HepG2 (cell line): Measurements from ENCODE around the gene SEMA5B. TPM values are rescaled to one million over a fixed set of nuclear protein-coding genes. Genes with fewer than 3 reads are reported as not detected.

Experiments
- ATAC-seq: fragments of 200-7000 bp; cut with Tn5 transposase; 3 replicates; pipeline ENCODE4 v1.9.1; 2020; ENCODE audit warnings: mild to moderate bottlenecking, moderate library complexity
- BruUV-seq: library from RNA; stranded (reverse); fragments of 400-500 nt; replicated peaks from 2 replicates; lab custom pipeline; 2021; lab: Mats Ljungman, UMichigan
- CTCF ChIA-PET: fragments of 300-600 bp; formaldehyde crosslinking; extraction: SDS; loops from one replicate; lab custom pipeline; 2021; ENCODE audit warnings: low total read pairs, inconsistent platforms, low intra/inter-chr PET ratio; lab: Yijun Ruan, JAX
- POLR2A ChIA-PET: fragments of 350-600 bp; sonication (Branson Sonifier 250); formaldehyde crosslinking; loops from one replicate; lab custom pipeline; 2020; ENCODE audit warnings: antibody characterized with exemption, inconsistent platforms; lab: Yijun Ruan, JAX
- DNase-seq: peaks from one replicate; pipeline ENCODE4 v3.0.0-alpha.2; 2015; ENCODE audit warnings: low spot score
- FAIRE-seq: peaks from 3 replicates; lab custom pipeline; 2011; peaks lifted over from hg19 to GRCh38; lab: Jason Lieb, UNC
- H2AFZ ChIP-seq: one replicate; pipeline ENCODE4 v1.6.1; 2011; ENCODE audit warnings: low read length, inconsistent platforms
- H3K27ac ChIP-seq: fragments of 300-600 bp; 3 replicates; pipeline ENCODE4 v1.8.0; 2011; ENCODE audit warnings: mixed run types, mild to moderate bottlenecking, mixed read lengths, low read length, inconsistent platforms; ENCODE audit not compliant: insufficient read depth; ENCODE audit errors: extremely low read length
- H3K27me3 ChIP-seq, 2 experiments: fragments of 200-600 bp in 1 of 2; 2 replicates in 1 of 2; 3 replicates in 1 of 2; pipeline versions ENCODE4 v1.6.0 to v1.8.0; 2011; ENCODE audit warnings: low read length in 2 of 2, mild to moderate bottlenecking in 2 of 2, moderate library complexity in 2 of 2, inconsistent platforms in 1 of 2; ENCODE audit not compliant: insufficient read depth in 2 of 2, control insufficient read depth in 1 of 2
- H3K36me3 ChIP-seq, 2 experiments: fragments of 200-600 bp in 1 of 2; replicated peaks in 1 of 2; 2 replicates in 1 of 2; 3 replicates in 1 of 2; pipeline versions ENCODE4 v1.5.1 to v1.8.0; 2011; ENCODE audit warnings: low read length in 2 of 2, inconsistent platforms in 1 of 2; ENCODE audit not compliant: insufficient read depth in 2 of 2, control insufficient read depth in 1 of 2
- H3K4me1 ChIP-seq: 2 replicates; pipeline ENCODE4 v1.5.1; 2012; ENCODE audit warnings: low read length, inconsistent platforms; ENCODE audit not compliant: insufficient read depth
- H3K4me2 ChIP-seq: 2 replicates; pipeline ENCODE4 v1.6.0; 2011; ENCODE audit warnings: low read depth, low read length, inconsistent platforms
- H3K4me3 ChIP-seq, 3 experiments: fragments of 200-600 bp in 1 of 3; sonication (generic), shearing (Covaris generic) in 1 of 3; replicated peaks in 1 of 3; 2 replicates each; pipeline ENCODE4 v1.5.1; 2011 to 2016; ENCODE audit warnings: low read length in 3 of 3, inconsistent platforms in 2 of 3, low read depth in 2 of 3, mild to moderate bottlenecking in 2 of 3, control low read depth in 1 of 3, mixed read lengths in 1 of 3; ENCODE audit not compliant: insufficient read depth in 1 of 3
- H3K79me2 ChIP-seq: one replicate; pipeline ENCODE4 v1.6.1; 2011; ENCODE audit warnings: low read length, inconsistent platforms; ENCODE audit not compliant: insufficient read depth
- H3K9ac ChIP-seq: 2 replicates; pipeline ENCODE4 v1.6.0; 2011; ENCODE audit warnings: mild to moderate bottlenecking, low read depth, low read length, inconsistent platforms; ENCODE audit not compliant: insufficient read depth
- H3K9me3 ChIP-seq: 2 replicates; pipeline ENCODE4 v1.5.1; 2012; ENCODE audit warnings: mild to moderate bottlenecking, low read length
- H4K20me1 ChIP-seq: 2 replicates; pipeline ENCODE4 v1.6.0; 2011; ENCODE audit warnings: inconsistent platforms, mild to moderate bottlenecking, low read length, moderate library complexity; ENCODE audit not compliant: insufficient read depth
- ATF7 ChIP-seq, 2 experiments: fragments of 450-650 bp in 1 of 2; sonication (generic) in 1 of 2; formaldehyde crosslinking in 1 of 2; IDR thresholded peaks; 2 replicates each; pipeline versions ENCODE4 v1.4.0 to v1.6.1; 2016 to 2020; ENCODE audit warnings: antibody characterized with exemption in 1 of 2, mild to moderate bottlenecking in 1 of 2, missing genetic modification reagents in 1 of 2
- CBFB ChIP-seq: sonication (generic); formaldehyde crosslinking; IDR thresholded peaks from 2 replicates; pipeline ENCODE4 v1.4.0; 2020; ENCODE audit warnings: missing genetic modification reagents
- CREB1 ChIP-seq, 2 experiments: fragments of 450-650 bp in 1 of 2; IDR thresholded peaks; 2 replicates each; pipeline ENCODE4 v1.6.1; 2016 to 2017; ENCODE audit warnings: control low read depth in 1 of 2, mild to moderate bottlenecking in 1 of 2, missing compliant biosample characterization in 1 of 2, missing genetic modification characterization in 1 of 2
- NR2F2 ChIP-seq: IDR thresholded peaks from 2 replicates; pipeline ENCODE4 v1.6.1; 2012; ENCODE audit warnings: low read depth, inconsistent platforms, borderline replicate concordance
- RBAK ChIP-seq: sonication (generic); formaldehyde crosslinking; IDR thresholded peaks from 2 replicates; pipeline ENCODE4 v1.5.1; 2020; ENCODE audit warnings: mild to moderate bottlenecking, missing genetic modification reagents
- REL ChIP-seq: sonication (generic); formaldehyde crosslinking; conservative IDR thresholded peaks from 2 replicates; pipeline ENCODE4 v1.8.0; 2022; ENCODE audit warnings: mild to moderate bottlenecking, missing genetic modification reagents, moderate library complexity
- SIN3B ChIP-seq: fragments of 150-350 bp; IDR thresholded peaks from 2 replicates; pipeline ENCODE4 v1.6.1; 2014; ENCODE audit warnings: low read length
- WGBS: methylation state at CpG from one replicate; pipeline ENCODE4 v1.1.6; 2017; ENCODE audit warnings: low lambda C conversion rate; 5-methylcytosine and 5-hydroxymethylcytosine counted together
- in situ Hi-C: cut with HindIII; loops from 2 replicates; pipeline ENCODE4 v1.10.0; 2017; ENCODE audit warnings: low pct_unique_long_range_greater_than_20kb; ENCODE audit not compliant: extremely low pct_ligation_motif_present
- intact Hi-C: fragments of 100-400 bp; cut with micrococcal nuclease; formaldehyde crosslinking; loops from one replicate; pipeline ENCODE4 v1.10.0; 2022; ENCODE audit not compliant: unreplicated experiment
- polyA plus RNA-seq, 8 experiments: library from polyadenylated mRNA; depleted of rRNA in 3 of 8; stranded (reverse) in 7 of 8; unstranded in 1 of 8; fragments of >200 nt; fragmentation: Illumina TruSeq in 4 of 8; extraction: Trizol in 4 of 8; gene quantifications; 2 replicates each; pipeline versions ENCODE4 v1.2.1 to v1.2.3, GENCODE V29; 2011 to 2016; ENCODE audit warnings: low read depth in 4 of 8, missing spikeins in 1 of 8, mixed read lengths in 1 of 8; ENCODE audit not compliant: insufficient read depth in 1 of 8
- total RNA-seq, 5 experiments: library from RNA; depleted of rRNA; stranded (reverse); fragments of >200 nt; fragmentation: Illumina TruSeq; extraction: Trizol; gene quantifications; 2 replicates each; pipeline ENCODE4 v1.2.3, GENCODE V29; 2016; ENCODE audit warnings: low read depth in 1 of 5
- TF ChIP-seq, protein P1 (sequence below): sonication (generic); formaldehyde crosslinking; IDR thresholded peaks from 2 replicates; pipeline ENCODE4 v1.4.0; 2020; ENCODE audit warnings: missing genetic modification reagents

SEMA5B gene
- total and polyA plus RNA-seq, 2 of the 13 experiments (the other 11 are each of a cell fraction or from before 2014, with no cell fraction given): not detected

DNA sequence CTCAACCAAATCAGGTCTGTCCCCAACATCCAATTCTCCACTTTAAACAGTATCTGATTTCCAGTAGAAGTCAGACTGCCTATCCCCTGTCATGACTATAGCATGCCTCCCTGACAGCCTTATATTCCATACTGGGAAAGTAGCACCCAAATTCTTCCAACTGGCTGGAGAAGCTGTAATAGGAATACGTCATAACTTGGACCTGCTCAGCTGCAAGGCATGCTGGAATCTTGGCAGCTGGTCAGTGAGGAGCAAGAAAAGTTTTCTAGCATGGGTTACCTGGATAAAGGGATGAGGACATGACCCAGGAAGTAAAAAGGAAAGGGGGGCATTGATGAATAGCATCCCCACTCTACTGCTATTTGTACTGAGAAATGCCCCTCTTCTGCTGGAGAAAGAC lies 8.9 kb downstream of the SEMA5B start:
- no TSS peak for BruUV-seq
- H3K4me1 ChIP-seq: no peaks in the 10 kb centered on the region
- TF ChIP-seq ATF7 (IDR thresholded peaks at IDR 0.05) (peak; percentile 46; the same call in 1 of the 2 replicates), ATF7 (CRISPR knock-in tag; IDR thresholded peaks at IDR 0.05) (no peak), RBAK (CRISPR knock-in tag) (no peak), NR2F2 (no peak), SIN3B (no peak), CBFB (CRISPR knock-in tag) (no peak), REL (CRISPR knock-in tag) (no peak), CREB1 (IDR thresholded peaks at IDR 0.05) (peak; percentile 53), CREB1 (CRISPR knock-in tag; IDR thresholded peaks at IDR 0.05) (no peak)
- TF ChIP-seq, protein P1, sequence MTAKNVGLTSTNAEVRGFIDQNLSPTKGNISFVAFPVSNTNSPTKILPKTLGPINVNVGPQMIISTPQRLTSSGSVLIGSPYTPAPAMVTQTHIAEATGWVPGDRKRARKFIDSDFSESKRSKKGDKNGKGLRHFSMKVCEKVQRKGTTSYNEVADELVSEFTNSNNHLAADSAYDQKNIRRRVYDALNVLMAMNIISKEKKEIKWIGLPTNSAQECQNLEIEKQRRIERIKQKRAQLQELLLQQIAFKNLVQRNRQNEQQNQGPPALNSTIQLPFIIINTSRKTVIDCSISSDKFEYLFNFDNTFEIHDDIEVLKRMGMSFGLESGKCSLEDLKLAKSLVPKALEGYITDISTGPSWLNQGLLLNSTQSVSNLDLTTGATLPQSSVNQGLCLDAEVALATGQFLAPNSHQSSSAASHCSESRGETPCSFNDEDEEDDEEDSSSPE (CRISPR knock-in tag): no peak
- no peak overlapping the region for H3K4me3 ChIP-seq
- DNase-seq (no peak), FAIRE-seq (no peak), ATAC-seq (no peak)
- no peak overlapping the region for H2AFZ ChIP-seq
- H3K9me3 ChIP-seq: no peaks in the 10 kb centered on the region
- ChIA-PET POLR2A (no interaction called here), CTCF (no interaction called here)
- H3K9ac ChIP-seq: no peak overlapping the region
- no peaks in the 10 kb centered on the region for H4K20me1 ChIP-seq
- 0% methylated on average over 1 of the region's 1 CpG for WGBS
- peaks cover 5 to 71% of the 10 kb centered on the region in 2 experiments for H3K27me3 ChIP-seq
- no peaks in the 10 kb centered on the region for H3K79me2 ChIP-seq
- in situ Hi-C loops: no loop called here
- intact Hi-C loops: no loop called here
- no peaks in the 10 kb centered on the region for H3K36me3 ChIP-seq
- H3K4me2 ChIP-seq: no peak overlapping the region
- no peak overlapping the region for H3K27ac ChIP-seq
